ENCODE data around the gene UBE2E2.

Gene UBE2E2

GRCh38 chr3:23590424-23591273, 387.5 kb downstream of the UBE2E2 start:
- H3K4me3 ChIP-seq (ENCODE audit: low read length), result no peak overlapping the region
- no peak for DNase-seq (ENCODE audit: low read depth)
- TF ChIP-seq, protein P1, sequence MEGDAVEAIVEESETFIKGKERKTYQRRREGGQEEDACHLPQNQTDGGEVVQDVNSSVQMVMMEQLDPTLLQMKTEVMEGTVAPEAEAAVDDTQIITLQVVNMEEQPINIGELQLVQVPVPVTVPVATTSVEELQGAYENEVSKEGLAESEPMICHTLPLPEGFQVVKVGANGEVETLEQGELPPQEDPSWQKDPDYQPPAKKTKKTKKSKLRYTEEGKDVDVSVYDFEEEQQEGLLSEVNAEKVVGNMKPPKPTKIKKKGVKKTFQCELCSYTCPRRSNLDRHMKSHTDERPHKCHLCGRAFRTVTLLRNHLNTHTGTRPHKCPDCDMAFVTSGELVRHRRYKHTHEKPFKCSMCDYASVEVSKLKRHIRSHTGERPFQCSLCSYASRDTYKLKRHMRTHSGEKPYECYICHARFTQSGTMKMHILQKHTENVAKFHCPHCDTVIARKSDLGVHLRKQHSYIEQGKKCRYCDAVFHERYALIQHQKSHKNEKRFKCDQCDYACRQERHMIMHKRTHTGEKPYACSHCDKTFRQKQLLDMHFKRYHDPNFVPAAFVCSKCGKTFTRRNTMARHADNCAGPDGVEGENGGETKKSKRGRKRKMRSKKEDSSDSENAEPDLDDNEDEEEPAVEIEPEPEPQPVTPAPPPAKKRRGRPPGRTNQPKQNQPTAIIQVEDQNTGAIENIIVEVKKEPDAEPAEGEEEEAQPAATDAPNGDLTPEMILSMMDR (conservative IDR thresholded peaks at IDR 0.05; ENCODE audit: low read depth, low read length), result no peak

GRCh38 chr3:23591374-23591773, 388.2 kb downstream of the UBE2E2 start:
- DNase-seq (ENCODE audit: low read depth), result no peak
- TF ChIP-seq, protein P1 (conservative IDR thresholded peaks at IDR 0.05; ENCODE audit: low read depth, low read length), result no peak
- no peak overlapping the region for H3K4me3 ChIP-seq (ENCODE audit: low read length)

GRCh38 chr3:23592961-23593931, 390.1 kb downstream of the UBE2E2 start:
- DNase-seq (ENCODE audit: low read depth), result no peak
- TF ChIP-seq, protein P1 (conservative IDR thresholded peaks at IDR 0.05; ENCODE audit: low read depth, low read length), result no peak
- no peak overlapping the region for H3K4me3 ChIP-seq (ENCODE audit: low read length)

- TF ChIP-seq, protein P1 (conservative IDR thresholded peaks at IDR 0.05; ENCODE audit: low read depth, low read length), result no peak
- H3K4me3 ChIP-seq (ENCODE audit: low read length), result no peak overlapping the region
- DNase-seq (ENCODE audit: low read depth), result no peak
Measured at GRCh38 chr3:23594066-23594465, 390.9 kb downstream of the UBE2E2 start.

DNA sequence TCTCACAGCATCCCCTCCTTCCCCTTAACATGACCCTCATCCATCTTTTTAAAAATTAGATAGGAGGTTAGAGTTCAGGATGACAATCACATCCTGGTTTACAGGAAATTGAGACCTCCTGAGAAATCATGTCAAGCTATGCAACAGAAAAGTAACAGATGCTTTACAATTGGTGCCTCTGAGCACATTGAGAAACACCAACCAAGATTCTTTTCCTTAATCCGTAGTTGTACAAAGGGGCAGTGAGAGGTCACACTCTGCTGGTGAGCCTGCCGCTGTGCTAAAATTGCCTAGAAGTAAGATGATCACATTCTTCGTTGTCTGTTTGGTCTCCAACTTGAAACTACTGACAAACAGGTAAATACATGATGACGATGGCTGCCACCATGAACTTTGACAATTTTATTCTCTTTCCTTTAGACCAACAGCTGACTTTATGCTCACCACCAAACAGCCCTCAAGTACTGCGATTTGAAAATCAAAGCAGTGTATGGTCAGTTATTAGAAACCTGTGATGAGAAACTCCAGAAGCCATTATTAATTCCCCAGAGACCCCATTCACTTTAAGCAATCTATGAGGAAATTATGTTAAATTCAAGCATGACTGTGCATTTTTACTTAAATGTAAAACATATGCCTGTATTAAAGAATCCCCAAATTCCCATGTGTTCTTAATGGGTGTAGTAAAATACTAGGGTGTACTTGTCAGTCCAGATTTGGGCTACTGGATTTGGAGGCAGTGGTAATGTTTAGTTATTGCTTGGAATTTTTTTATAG, 392.0 kb downstream of the UBE2E2 start:
- no peak for DNase-seq (ENCODE audit: low read depth)
- no peak overlapping the region for H3K4me3 ChIP-seq (ENCODE audit: low read length)
- TF ChIP-seq, protein P1 (conservative IDR thresholded peaks at IDR 0.05; ENCODE audit: low read depth, low read length), result peak; percentile 37

DNA sequence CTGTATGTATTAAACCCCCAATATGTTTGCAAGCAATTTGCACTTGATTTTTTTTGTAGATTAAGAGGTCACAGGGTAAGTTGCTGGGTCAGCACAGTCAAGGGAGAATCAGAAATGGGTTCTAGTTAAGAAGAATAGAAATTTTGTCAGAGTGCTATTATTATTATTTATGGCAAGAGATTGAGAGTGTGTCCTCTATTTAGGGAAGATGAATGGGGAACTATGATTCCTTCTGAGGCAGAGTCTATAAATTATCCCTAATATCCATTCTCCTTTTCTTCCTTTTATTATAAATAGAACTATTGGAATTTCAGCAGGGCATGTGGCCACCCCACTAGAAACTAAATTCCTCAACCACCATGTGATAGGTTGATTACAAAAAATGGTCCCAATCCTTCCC, 392.7 kb downstream of the UBE2E2 start:
- no peak overlapping the region for H3K4me3 ChIP-seq (ENCODE audit: low read length)
- TF ChIP-seq, protein P1 (conservative IDR thresholded peaks at IDR 0.05; ENCODE audit: low read depth, low read length), result no peak
- no peak for DNase-seq (ENCODE audit: low read depth)

All from retinal pigment epithelial cell (primary cell).